Mononuclear cell (primary cell): ENCODE data around the gene HFE. TPM values are rescaled to one million over a fixed set of nuclear protein-coding genes. Genes with fewer than 3 reads are reported as not detected.
"Not testable (repeated sequence)": the region's sequence is repeated elsewhere in the genome, so short reads cannot be mapped to it uniquely, and the experiment has no call there.

Experiments
- H3K27me3 ChIP-seq: 2 replicates; pipeline ENCODE4 v1.6.0; 2011; ENCODE audit warnings: low read length, control low read depth; ENCODE audit not compliant: insufficient read depth
- H3K4me1 ChIP-seq: 2 replicates; pipeline ENCODE4 v1.5.1; 2011; ENCODE audit warnings: mild to moderate bottlenecking, low read length, control low read depth; ENCODE audit not compliant: insufficient read depth
- H3K4me3 ChIP-seq: 2 replicates; pipeline ENCODE4 v1.5.1; 2011; ENCODE audit warnings: mild to moderate bottlenecking, low read length, moderate library complexity
- H3K9me3 ChIP-seq: 2 replicates; pipeline ENCODE4 v1.5.1; 2011; ENCODE audit warnings: low read depth, mild to moderate bottlenecking, control low read depth, low read length
- total RNA-seq: library from RNA; depleted of rRNA; stranded (reverse); fragments of >200 nt; gene quantifications from one replicate; pipeline ENCODE4 v1.2.3, GENCODE V29; 2012

Gene HFE, protein sequence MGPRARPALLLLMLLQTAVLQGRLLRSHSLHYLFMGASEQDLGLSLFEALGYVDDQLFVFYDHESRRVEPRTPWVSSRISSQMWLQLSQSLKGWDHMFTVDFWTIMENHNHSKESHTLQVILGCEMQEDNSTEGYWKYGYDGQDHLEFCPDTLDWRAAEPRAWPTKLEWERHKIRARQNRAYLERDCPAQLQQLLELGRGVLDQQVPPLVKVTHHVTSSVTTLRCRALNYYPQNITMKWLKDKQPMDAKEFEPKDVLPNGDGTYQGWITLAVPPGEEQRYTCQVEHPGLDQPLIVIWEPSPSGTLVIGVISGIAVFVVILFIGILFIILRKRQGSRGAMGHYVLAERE
- total RNA-seq: 1.5 TPM

DNA sequence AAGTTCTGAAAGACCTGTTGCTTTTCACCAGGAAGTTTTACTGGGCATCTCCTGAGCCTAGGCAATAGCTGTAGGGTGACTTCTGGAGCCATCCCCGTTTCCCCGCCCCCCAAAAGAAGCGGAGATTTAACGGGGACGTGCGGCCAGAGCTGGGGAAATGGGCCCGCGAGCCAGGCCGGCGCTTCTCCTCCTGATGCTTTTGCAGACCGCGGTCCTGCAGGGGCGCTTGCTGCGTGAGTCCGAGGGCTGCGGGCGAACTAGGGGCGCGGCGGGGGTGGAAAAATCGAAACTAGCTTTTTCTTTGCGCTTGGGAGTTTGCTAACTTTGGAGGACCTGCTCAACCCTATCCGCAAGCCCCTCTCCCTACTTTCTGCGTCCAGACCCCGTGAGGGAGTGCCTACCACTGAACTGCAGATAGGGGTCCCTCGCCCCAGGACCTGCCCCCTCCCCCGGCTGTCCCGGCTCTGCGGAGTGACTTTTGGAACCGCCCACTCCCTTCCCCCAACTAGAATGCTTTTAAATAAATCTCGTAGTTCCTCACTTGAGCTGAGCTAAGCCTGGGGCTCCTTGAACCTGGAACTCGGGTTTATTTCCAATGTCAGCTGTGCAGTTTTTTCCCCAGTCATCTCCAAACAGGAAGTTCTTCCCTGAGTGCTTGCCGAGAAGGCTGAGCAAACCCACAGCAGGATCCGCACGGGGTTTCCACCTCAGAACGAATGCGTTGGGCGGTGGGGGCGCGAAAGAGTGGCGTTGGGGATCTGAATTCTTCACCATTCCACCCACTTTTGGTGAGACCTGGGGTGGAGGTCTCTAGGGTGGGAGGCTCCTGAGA lies at the start of gene HFE:
Gene HFE (plus strand): TSS at position 146 of the 832 bp plus-strand sequence. CDS start 12 bp downstream, at position 158.
- Histone ChIP-seq H3K9me3 (no peaks in the 10 kb centered on the region), H3K4me3 (peak within 1 kb of the TSS; percentile 82), H3K27me3 (no peaks in the 10 kb centered on the region), H3K4me1 (peaks cover 38% of the 10 kb centered on the region)

DNA sequence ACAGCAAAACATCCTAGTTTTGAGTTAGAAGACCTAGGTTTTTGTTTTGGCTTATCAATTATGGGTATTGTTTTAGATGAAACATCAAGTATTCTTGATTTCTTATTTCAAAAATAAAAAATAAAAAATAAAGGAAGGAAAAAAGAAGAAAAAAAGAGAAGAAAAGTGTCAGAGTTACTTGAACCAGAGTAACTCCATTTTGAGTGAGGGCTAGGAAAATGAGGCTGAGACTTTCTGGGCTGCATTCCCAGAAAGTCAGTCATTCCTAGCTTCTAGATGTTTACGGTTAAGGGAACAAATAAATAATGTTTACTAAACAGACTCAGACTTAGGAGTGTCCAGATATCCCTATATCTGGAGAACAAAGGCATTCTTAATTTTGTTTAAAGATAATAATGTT lies 45.3 kb upstream of the HFE start:
- no peak overlapping the region for H3K4me3 ChIP-seq
- no peaks in the 10 kb centered on the region for H3K27me3 ChIP-seq
- no peaks in the 10 kb centered on the region for H3K9me3 ChIP-seq
- H3K4me1 ChIP-seq: peaks cover 25% of the 10 kb centered on the region

- Histone ChIP-seq H3K9me3 (no peaks in the 10 kb centered on the region), H3K4me3 (peak overlapping the region; percentile 68), H3K27me3 (no peaks in the 10 kb centered on the region), H3K4me1 (peaks cover 25% of the 10 kb centered on the region)
These were observed 43.7 kb upstream of the HFE start for GRCh38 chr6:26043384-26044139.

DNA sequence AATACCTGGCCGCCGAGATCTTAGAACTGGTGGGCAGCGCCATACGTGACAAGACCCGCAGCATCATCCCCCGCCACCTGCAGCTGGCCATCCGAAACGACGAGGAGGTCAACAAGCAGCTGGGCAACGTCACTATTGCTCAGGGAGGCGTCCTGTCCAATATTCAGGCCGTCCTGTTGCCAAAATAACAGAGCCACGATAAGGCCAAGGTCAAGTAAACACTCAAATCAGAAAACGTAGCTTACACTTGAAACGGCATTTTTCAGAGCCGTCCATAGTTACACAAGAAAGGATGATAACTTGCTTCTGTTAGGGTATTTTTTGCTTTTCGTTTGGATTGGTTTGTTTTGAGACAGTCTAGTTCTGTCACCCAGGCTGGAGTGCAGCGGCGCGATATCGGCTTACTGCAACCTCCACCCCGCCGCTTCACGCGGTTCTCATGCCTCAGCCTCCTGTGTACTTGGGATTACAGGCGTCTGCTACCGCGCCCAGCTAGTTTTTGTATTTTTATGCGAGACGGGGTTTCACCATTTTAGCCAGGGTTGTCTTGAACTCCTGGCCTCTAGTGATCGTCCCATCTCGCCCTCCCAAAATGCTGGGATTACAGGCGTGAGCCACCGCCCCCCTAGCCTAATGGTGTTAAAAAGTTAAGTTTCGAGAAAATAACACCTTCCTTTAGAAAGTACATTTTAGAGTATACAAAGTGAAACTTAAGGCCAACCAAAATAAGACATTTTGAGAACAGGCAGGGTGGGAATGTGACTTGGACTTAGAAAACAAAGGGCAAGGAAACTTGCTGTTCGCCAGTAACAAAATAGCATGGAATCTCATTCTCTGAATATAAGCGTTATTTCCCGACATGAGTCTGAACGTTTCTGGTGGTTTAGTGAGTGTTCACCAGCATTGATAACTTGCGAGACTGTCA lies 42.8 kb upstream of the HFE start:
- Histone ChIP-seq H3K27me3 (no peaks in the 10 kb centered on the region), H3K9me3 (no peaks in the 10 kb centered on the region), H3K4me1 (peaks cover 25% of the 10 kb centered on the region)

GRCh38 chr6:26045065-26045927 lies 41.9 kb upstream of the HFE start:
- Histone ChIP-seq H3K27me3 (no peaks in the 10 kb centered on the region), H3K4me1 (peaks cover 25% of the 10 kb centered on the region), H3K9me3 (no peaks in the 10 kb centered on the region), H3K4me3 (peak overlapping the region; percentile 68)

More for the DNA sequence above, 42.8 kb upstream of the HFE start:
- peak overlapping the region; percentile 68 for H3K4me3 ChIP-seq

DNA sequence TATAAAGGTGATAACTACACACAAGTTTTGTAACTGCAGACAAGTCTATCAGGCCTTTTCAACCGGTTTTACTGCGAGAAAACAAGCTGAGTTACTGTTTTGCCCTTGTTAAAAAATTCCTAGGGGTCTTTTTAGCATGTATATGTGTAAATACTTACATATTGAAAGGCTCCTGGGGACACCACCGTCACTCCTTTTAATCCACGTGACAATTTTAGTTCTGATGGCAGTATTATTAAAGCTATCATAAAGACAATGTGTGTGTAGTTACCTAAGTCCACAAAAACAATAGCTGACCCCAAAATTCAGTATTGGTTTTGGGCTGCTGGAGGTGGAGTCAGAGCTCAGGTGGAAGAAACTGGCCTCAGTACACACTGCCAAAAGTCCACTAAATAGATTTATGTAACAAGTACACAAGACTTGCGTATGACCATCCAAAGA lies 41.3 kb upstream of the HFE start:
- H3K4me1 ChIP-seq: peaks cover 25% of the 10 kb centered on the region
- no peaks in the 10 kb centered on the region for H3K9me3 ChIP-seq
- H3K27me3 ChIP-seq: no peaks in the 10 kb centered on the region
- no peak overlapping the region for H3K4me3 ChIP-seq

DNA sequence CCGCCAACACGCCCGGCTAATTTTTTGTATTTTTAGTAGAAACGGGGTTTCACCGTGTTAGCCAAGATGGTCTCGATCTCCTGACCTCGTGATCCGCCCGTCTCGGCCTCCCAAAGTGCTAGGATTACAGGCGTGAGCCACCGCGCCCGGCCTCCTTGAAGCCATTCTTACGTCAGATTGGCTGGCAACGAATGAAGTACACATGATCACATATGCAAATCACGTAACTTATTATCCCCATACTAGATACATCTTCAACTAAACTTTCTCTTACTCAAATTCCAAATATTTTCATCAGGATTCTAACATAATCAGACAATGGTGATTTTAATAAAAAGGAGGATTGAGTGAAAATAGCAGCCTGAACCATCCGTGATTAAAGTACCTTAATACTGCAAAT lies 39.9 kb upstream of the HFE start:
- peaks cover 25% of the 10 kb centered on the region for H3K4me1 ChIP-seq
- H3K27me3 ChIP-seq: not testable (repeated sequence)

GRCh38 chr6:26048590-26048989 lies 38.6 kb upstream of the HFE start:
- Histone ChIP-seq H3K9me3 (no peaks in the 10 kb centered on the region), H3K4me1 (peaks cover 20% of the 10 kb centered on the region), H3K4me3 (no peak overlapping the region), H3K27me3 (no peaks in the 10 kb centered on the region)

More for the DNA sequence above, 39.9 kb upstream of the HFE start:
- H3K9me3 ChIP-seq, H3K4me3 ChIP-seq: not testable (repeated sequence)

DNA sequence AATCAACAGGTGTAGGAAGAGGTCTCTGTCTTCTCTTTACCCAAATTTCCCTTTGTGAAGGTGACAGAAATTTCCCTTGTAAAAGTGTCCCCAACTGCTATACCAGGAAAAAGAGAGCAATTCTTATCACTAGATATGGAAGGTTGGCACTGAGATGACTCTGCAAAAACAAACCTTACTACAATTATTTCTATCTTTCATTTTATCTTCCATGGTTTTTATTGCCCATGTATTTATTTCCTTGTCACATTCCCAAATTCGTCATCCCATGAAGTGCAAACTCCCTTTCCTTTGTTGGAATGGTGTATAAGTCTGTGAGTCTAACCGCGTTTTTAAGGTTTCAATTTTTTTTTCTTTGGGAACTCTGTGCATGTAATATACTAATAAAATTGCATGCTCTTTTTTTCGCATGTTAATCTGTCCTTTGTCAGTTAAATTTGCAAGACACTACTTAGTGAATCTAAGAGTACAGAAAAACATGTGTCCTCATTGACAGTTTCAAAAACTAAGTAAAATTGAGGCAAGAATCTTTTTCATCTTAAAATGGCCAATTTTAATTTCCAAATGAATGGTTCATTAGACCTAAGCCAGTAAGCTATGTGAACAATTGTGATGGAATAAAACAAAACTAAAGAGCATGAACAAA lies 35.4 kb upstream of the HFE start:
- Histone ChIP-seq H3K4me1 (peaks cover 15% of the 10 kb centered on the region), H3K27me3 (no peaks in the 10 kb centered on the region), H3K4me3 (no peak overlapping the region), H3K9me3 (no peaks in the 10 kb centered on the region)

- not testable (repeated sequence) for H3K27me3 ChIP-seq, H3K4me3 ChIP-seq, H3K9me3 ChIP-seq
- peaks cover 18% of the 10 kb centered on the region for H3K4me1 ChIP-seq
These were observed 34.4 kb upstream of the HFE start for GRCh38 chr6:26052762-26053250.

DNA sequence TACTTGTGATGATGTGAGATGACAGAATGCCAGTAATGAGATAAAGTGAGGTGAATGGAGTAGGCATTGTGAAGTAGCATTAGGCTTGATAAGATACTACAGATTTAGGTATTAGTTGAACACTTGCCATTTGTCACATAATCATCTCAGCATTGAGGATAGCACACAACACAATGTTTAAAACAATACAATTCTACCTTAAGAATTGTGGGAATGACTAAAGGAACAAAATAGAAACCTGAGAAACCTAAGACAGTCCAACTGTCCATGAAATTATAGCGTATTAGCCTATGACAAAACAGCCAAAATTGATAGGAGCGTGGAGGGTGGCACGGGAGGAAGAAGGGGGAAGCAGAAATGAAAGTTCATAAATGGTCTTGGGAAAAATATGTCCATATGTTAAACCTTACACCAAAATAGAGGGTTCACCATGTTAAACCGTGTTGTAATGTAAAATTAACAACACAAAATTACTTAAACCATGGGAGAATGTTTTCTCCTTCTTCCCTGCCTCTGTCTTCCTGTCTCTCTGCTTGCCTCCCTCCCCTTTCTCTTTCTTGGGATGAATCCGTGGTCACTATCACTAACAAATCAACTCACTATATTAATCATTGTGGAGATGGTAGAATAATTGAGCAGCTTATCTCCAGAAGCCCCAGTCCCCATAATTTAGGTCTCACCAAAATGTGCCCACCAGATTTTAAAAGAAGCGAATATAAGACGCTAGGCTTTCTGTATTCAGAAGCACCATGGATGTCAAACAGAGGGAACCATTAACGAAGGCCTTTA lies 33.0 kb upstream of the HFE start:
- Histone ChIP-seq H3K9me3 (no peaks in the 10 kb centered on the region), H3K27me3 (no peaks in the 10 kb centered on the region), H3K4me1 (peaks cover 18% of the 10 kb centered on the region), H3K4me3 (peak overlapping the region; percentile 73)
